SU-DHL-6 (cell line): ENCODE data around the gene GALR2.

Experiments
- EZH2phosphoT487 ChIP-seq: fragments of 200-600 bp; sonication (generic), shearing (Covaris generic); conservative IDR thresholded peaks from 2 replicates; pipeline ENCODE4 v1.6.1; 2018; ENCODE audit warnings: mild to moderate bottlenecking, antibody characterized with exemption, low read length, moderate library complexity, mixed read lengths
- TF ChIP-seq, protein P1 (sequence below): fragments of 200-600 bp; sonication (generic); IDR thresholded peaks from one replicate; pipeline ENCODE4 v1.5.1; 2017; ENCODE audit warnings: antibody characterized with exemption, mild to moderate bottlenecking, low read length, moderate library complexity; ENCODE audit not compliant: insufficient read depth, poor library complexity, severe bottlenecking

DNA sequence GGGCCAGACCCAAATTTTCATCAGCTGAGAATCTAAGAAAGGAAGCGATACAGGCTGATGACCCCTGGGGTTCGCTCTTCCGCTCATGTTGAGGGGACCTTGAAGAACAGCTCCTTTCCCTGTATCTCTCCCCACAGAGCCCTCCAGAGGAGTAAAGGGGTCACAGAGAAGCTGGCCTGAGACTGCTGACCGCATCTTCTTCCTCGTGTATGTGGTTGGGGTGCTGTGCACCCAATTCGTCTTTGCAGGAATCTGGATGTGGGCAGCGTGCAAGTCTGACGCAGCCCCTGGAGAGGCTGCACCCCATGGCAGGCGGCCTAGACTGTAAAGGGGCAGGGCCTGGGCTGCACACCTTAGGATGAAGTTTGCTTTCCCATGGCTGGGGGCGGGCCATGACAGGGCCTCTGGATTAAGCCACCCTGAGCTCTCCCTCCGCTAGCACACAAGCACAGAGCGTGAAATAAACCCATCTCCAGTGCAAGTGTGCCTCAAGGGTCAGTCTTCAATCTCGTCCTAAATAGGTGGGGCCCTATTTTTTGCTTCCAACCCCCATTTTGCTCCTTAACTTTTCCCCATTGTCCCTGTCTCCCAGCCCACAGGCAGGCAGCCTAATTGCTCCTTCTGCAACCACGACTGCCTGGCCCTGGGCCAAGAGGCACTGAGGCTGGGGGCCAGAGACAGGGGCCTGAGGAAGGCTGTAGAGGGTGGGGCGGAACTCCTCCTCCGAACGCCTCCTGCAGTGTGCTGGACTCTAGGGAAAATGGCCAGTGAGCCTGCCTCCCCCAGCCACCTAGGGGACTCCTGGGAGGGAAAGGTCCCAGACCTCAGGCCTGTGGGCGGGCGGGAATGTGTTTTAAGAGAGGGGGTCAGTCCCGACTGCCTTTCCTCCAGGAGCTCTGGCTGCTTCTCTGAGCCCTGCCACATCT lies 8.0 kb downstream of the GALR2 start:
- TF ChIP-seq, protein P1, sequence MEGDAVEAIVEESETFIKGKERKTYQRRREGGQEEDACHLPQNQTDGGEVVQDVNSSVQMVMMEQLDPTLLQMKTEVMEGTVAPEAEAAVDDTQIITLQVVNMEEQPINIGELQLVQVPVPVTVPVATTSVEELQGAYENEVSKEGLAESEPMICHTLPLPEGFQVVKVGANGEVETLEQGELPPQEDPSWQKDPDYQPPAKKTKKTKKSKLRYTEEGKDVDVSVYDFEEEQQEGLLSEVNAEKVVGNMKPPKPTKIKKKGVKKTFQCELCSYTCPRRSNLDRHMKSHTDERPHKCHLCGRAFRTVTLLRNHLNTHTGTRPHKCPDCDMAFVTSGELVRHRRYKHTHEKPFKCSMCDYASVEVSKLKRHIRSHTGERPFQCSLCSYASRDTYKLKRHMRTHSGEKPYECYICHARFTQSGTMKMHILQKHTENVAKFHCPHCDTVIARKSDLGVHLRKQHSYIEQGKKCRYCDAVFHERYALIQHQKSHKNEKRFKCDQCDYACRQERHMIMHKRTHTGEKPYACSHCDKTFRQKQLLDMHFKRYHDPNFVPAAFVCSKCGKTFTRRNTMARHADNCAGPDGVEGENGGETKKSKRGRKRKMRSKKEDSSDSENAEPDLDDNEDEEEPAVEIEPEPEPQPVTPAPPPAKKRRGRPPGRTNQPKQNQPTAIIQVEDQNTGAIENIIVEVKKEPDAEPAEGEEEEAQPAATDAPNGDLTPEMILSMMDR: no peak
- no peak for TF ChIP-seq EZH2phosphoT487
